SK-N-SH (cell line): ENCODE measurements around the gene KRTAP10-8. TPM values are rescaled to one million over a fixed set of nuclear protein-coding genes. Genes with fewer than 3 reads are reported as not detected.
"Not testable (repeated sequence)": the region's sequence is repeated elsewhere in the genome, so short reads cannot be mapped to it uniquely, and the experiment has no call there.

Experiments used
- CTCF ChIA-PET: fragments of 300-600, 350-600 bp; formaldehyde crosslinking; extraction: SDS; loops from one replicate; lab custom pipeline; 2021; lab: Yijun Ruan, JAX
- POLR2A ChIA-PET: fragments of 350-600 bp; sonication (Branson Sonifier 250); formaldehyde crosslinking; extraction: SDS; loops from one replicate; lab custom pipeline; 2020; ENCODE audit warnings: antibody characterized with exemption, inconsistent platforms; lab: Yijun Ruan, JAX
- DNase-seq: peaks from one replicate; pipeline ENCODE4 v3.0.0; 2012
- H2AFZ ChIP-seq: fragments of 200-600 bp; sonication (generic); 2 replicates; pipeline ENCODE4 v1.8.1; 2016; ENCODE audit warnings: antibody characterized with exemption, mild to moderate bottlenecking, low read depth
- H3F3A ChIP-seq: fragments of 200-600 bp; sonication (generic); replicated peaks from 2 replicates; pipeline ENCODE3; 2016; ENCODE audit warnings: antibody characterized with exemption, mild to moderate bottlenecking; ENCODE audit not compliant: insufficient read depth
- H3K27ac ChIP-seq, 2 experiments: fragments of 200-500 bp in 1 of 2; fragments of 200-600 bp in 1 of 2; sonication (Bioruptor generic) in 1 of 2; sonication (generic), shearing (Covaris generic) in 1 of 2; 2 replicates each; pipeline versions ENCODE4 v1.5.1 to v1.6.1; 2014 to 2016; ENCODE audit warnings: low read depth in 2 of 2, inconsistent platforms in 1 of 2, low read length in 1 of 2, mild to moderate bottlenecking in 1 of 2, mixed read lengths in 1 of 2
- H3K27me3 ChIP-seq: fragments of 200-600 bp; sonication (generic), shearing (Covaris generic); 2 replicates; pipeline ENCODE4 v1.6.1; 2016; ENCODE audit warnings: mixed run types; ENCODE audit not compliant: insufficient read depth
- H3K36me3 ChIP-seq, 2 experiments: fragments of 200-500 bp in 1 of 2; fragments of 200-600 bp in 1 of 2; sonication (Bioruptor generic) in 1 of 2; sonication (generic) in 1 of 2; replicated peaks in 1 of 2; 2 replicates each; pipeline versions ENCODE3 to v1.5.1; 2014 to 2016; ENCODE audit warnings: low read length in 1 of 2, mild to moderate bottlenecking in 1 of 2; ENCODE audit not compliant: insufficient read depth in 2 of 2, control insufficient read depth in 1 of 2
- H3K4me1 ChIP-seq, 2 experiments: fragments of 200-500 bp in 1 of 2; fragments of 200-600 bp in 1 of 2; sonication (Bioruptor generic) in 1 of 2; sonication (generic), shearing (Covaris generic) in 1 of 2; 2 replicates each; pipeline versions ENCODE4 v1.5.1 to v1.6.1; 2014 to 2016; ENCODE audit warnings: low read depth in 1 of 2, low read length in 1 of 2, mixed run types in 1 of 2; ENCODE audit not compliant: insufficient read depth in 2 of 2, control insufficient read depth in 1 of 2
- H3K4me2 ChIP-seq: fragments of 200-600 bp; sonication (generic), shearing (Covaris generic); 2 replicates; pipeline ENCODE4 v1.6.1; 2017; ENCODE audit warnings: mixed run types
- H3K4me3 ChIP-seq, 2 experiments: fragments of 200-500 bp in 1 of 2; fragments of 200-600 bp in 1 of 2; sonication (Bioruptor generic) in 1 of 2; sonication (generic), shearing (Covaris generic) in 1 of 2; 2 replicates each; pipeline versions ENCODE4 v1.5.1 to v1.8.1; 2014 to 2016; ENCODE audit warnings: low read depth in 2 of 2, inconsistent platforms in 1 of 2, low read length in 1 of 2, mild to moderate bottlenecking in 1 of 2, mixed read lengths in 1 of 2, moderate library complexity in 1 of 2
- H3K79me2 ChIP-seq: fragments of 200-600 bp; sonication (generic); 2 replicates; pipeline ENCODE4 v1.8.1; 2017; ENCODE audit warnings: mild to moderate bottlenecking; ENCODE audit not compliant: insufficient read depth
- H3K9ac ChIP-seq: fragments of 200-600 bp; sonication (generic); 2 replicates; pipeline ENCODE4 v1.6.1; 2017; ENCODE audit warnings: mixed run types
- H3K9me2 ChIP-seq: fragments of 200-600 bp; sonication (generic); 2 replicates; pipeline ENCODE4 v1.6.1; 2017; ENCODE audit warnings: mixed run types
- H3K9me3 ChIP-seq: fragments of 200-600 bp; sonication (generic); 2 replicates; pipeline ENCODE4 v1.6.1; 2017; ENCODE audit warnings: mixed run types, mild to moderate bottlenecking, moderate library complexity
- H4K20me1 ChIP-seq: fragments of 200-600 bp; sonication (generic); 2 replicates; pipeline ENCODE4 v1.6.1; 2017; ENCODE audit warnings: mild to moderate bottlenecking, mixed run types; ENCODE audit not compliant: insufficient read depth
- EZH2phosphoT487 ChIP-seq: fragments of 200-600 bp; sonication (generic); IDR thresholded peaks from 2 replicates; pipeline ENCODE4 v1.6.1; 2017; ENCODE audit warnings: low read depth, mixed run types, mild to moderate bottlenecking, antibody characterized with exemption, moderate library complexity, borderline replicate concordance
- FOXM1 ChIP-seq: IDR thresholded peaks from 2 replicates; pipeline ENCODE4 v1.4.0; 2012; ENCODE audit warnings: low read depth, mild to moderate bottlenecking
- GABPA ChIP-seq: IDR thresholded peaks from 2 replicates; pipeline ENCODE4 v1.4.0; 2012; ENCODE audit warnings: low read depth, mild to moderate bottlenecking
- GATA2 ChIP-seq: sonication (generic); formaldehyde crosslinking; IDR thresholded peaks from 2 replicates; pipeline ENCODE4 v1.5.0; 2020; ENCODE audit warnings: mild to moderate bottlenecking, missing genetic modification reagents
- JUND ChIP-seq: IDR thresholded peaks from 2 replicates; pipeline ENCODE4 v1.4.0; 2012
- NRF1 ChIP-seq: IDR thresholded peaks from 2 replicates; pipeline ENCODE4 v1.6.1; 2012; ENCODE audit warnings: low read depth, mild to moderate bottlenecking, low read length
- RCOR1 ChIP-seq: fragments of 150-350 bp; IDR thresholded peaks from 2 replicates; pipeline ENCODE4 v1.6.1; 2017; ENCODE audit warnings: antibody characterized with exemption, low read length
- RXRA ChIP-seq: IDR thresholded peaks from 2 replicates; pipeline ENCODE4 v1.4.0; 2012; ENCODE audit warnings: low read depth, mild to moderate bottlenecking, borderline replicate concordance
- SIN3A ChIP-seq: IDR thresholded peaks from 2 replicates; pipeline ENCODE4 v1.6.1; 2012; ENCODE audit warnings: low read depth, mild to moderate bottlenecking, low read length, moderate library complexity, borderline replicate concordance
- YY1 ChIP-seq: IDR thresholded peaks from 2 replicates; pipeline ENCODE4 v1.4.0; 2012; ENCODE audit warnings: low read depth, mild to moderate bottlenecking
- WGBS: methylation state at CpG from one replicate; pipeline ENCODE4 v1.1.6; 2017; ENCODE audit warnings: low lambda C conversion rate; 5-methylcytosine and 5-hydroxymethylcytosine counted together
- polyA plus RNA-seq, 3 experiments: library from polyadenylated mRNA; depleted of rRNA; stranded (reverse); fragments of >200 nt; gene quantifications; 2 replicates each; pipeline ENCODE4 v1.2.3, GENCODE V29; 2012
- TF ChIP-seq, protein P1 (sequence below): fragments of 150-350 bp; IDR thresholded peaks from 2 replicates; pipeline ENCODE4 v1.6.1; 2017; ENCODE audit warnings: antibody characterized with exemption, low read length, low read depth, borderline replicate concordance

The KRTAP10-8 gene
- polyA plus RNA-seq, 1 of the 3 experiments (the other 2 are of a cell fraction): not detected

DNA sequence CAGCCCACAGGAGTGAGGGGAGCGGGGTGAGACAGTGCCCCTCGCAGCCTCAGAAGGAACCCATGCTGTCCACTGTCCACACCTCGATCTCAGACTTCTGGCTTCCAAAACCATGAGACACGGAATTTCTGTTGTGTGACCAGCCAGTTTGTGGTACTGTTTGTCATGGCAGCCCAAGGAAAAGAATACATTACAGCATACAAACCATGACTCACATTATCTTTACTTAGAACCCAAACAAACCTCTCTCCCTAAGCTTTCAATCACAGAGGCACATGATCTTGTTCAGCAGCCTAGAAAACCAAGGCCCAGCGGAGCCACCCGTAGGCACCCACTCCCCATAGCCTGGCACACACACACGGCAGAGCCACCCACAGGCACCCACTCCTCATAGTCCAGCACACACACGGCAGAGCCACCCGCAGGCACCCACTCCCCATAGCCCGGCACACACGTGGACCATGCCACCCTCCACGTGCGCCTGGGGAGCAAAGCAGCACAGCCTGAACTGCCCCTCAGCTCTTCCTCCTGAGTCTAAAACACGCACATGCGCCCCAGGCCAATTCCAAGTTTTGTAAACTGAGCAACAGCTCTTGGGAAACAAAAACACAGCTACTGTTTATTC is 38.8 kb upstream of the KRTAP10-8 start:
- Histone ChIP-seq H3K9me3 (no peaks in the 10 kb centered on the region), H3K27ac (no peak overlapping the region), H3K79me2 (no peaks in the 10 kb centered on the region), H3K9me2 (no peaks in the 10 kb centered on the region), H3K4me1 (no peaks in the 10 kb centered on the region), H3K36me3 (no peaks in the 10 kb centered on the region), H3K9ac (no peak overlapping the region), H3K4me3 (no peak overlapping the region), H2AFZ (no peak overlapping the region), H4K20me1 (no peaks in the 10 kb centered on the region), H3K4me2 (no peak overlapping the region), H3F3A (no peaks in the 10 kb centered on the region)
- ChIA-PET CTCF (interaction anchor here (0.7 to 1.2 kb wide), 2 partner anchors 153 to 220 kb away, joined by 3 read pairs; no protein-coding TSS in a partner anchor), POLR2A (no interaction called here)
- 21% methylated on average over 12 of the region's 15 CpGs for WGBS
- no peak for DNase-seq
- no peak for TF ChIP-seq RCOR1
- no peak for TF ChIP-seq SIN3A
- no peak for TF ChIP-seq EZH2phosphoT487
- TF ChIP-seq JUND: no peak
- no peak for TF ChIP-seq GATA2 (CRISPR knock-in tag)
- TF ChIP-seq NRF1: no peak
- no peak for TF ChIP-seq GABPA
- TF ChIP-seq, protein P1, sequence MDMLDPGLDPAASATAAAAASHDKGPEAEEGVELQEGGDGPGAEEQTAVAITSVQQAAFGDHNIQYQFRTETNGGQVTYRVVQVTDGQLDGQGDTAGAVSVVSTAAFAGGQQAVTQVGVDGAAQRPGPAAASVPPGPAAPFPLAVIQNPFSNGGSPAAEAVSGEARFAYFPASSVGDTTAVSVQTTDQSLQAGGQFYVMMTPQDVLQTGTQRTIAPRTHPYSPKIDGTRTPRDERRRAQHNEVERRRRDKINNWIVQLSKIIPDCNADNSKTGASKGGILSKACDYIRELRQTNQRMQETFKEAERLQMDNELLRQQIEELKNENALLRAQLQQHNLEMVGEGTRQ: no peak
- TF ChIP-seq YY1: no peak
- no peak for TF ChIP-seq FOXM1
- no peak for TF ChIP-seq RXRA
- TF ChIP-seq, all 33 proteins: peak for 0
- H3K27me3 ChIP-seq: peaks cover 59% of the 10 kb centered on the region

- H3K4me3 ChIP-seq, H3K79me2 ChIP-seq, H3F3A ChIP-seq, H3K27ac ChIP-seq, H4K20me1 ChIP-seq, POLR2A ChIA-PET, H3K9ac ChIP-seq, H2AFZ ChIP-seq, DNase-seq, H3K36me3 ChIP-seq, H3K4me2 ChIP-seq, H3K9me3 ChIP-seq, H3K9me2 ChIP-seq, H3K4me1 ChIP-seq: not testable (repeated sequence)
- CTCF ChIA-PET: interaction anchor here (0.7 kb wide), 1 partner anchor 220 kb away, joined by 3 read pairs; no protein-coding TSS in a partner anchor
- WGBS: 10% methylated on average over 13 of the region's 25 CpGs
- H3K27me3 ChIP-seq: peaks cover 59% of the 10 kb centered on the region
Measured at GRCh38 chr21:44573630-44574456, 38.0 kb upstream of the KRTAP10-8 start, which contains the start of gene KRTAP10-4. KRTAP10-4 (plus strand) TSS chr21:44573729; CDS start chr21:44573759, 30 bp downstream.
